Ascending aorta (tissue), 2 donors: Measurements from ENCODE around the gene TCERG1L. TPM values are rescaled to one million over a fixed set of nuclear protein-coding genes. Genes with fewer than 3 reads are reported as not detected.

Experiments used
- DNase-seq, 2 donors: peaks; one replicate each; pipeline ENCODE4 v3.0.0-alpha.2; 2019; ENCODE audit warnings: low spot score in 2 of 2
- H3K27ac ChIP-seq, 2 donors: fragments of 200-600 bp; sonication (generic); one replicate each; pipeline ENCODE4 v1.5.1; 2016 to 2017; ENCODE audit warnings: mild to moderate bottlenecking in 1 of 2
- H3K27me3 ChIP-seq: fragments of 200-600 bp; sonication (generic); one replicate; pipeline ENCODE4 v1.5.1; 2017
- H3K36me3 ChIP-seq, 2 donors: fragments of 200-600 bp; sonication (generic); one replicate each; pipeline ENCODE4 v1.5.1; 2016
- H3K4me1 ChIP-seq, 2 donors: fragments of 200-600 bp; sonication (generic); one replicate each; pipeline ENCODE4 v1.5.1; 2016 to 2017; ENCODE audit warnings: mild to moderate bottlenecking in 1 of 2
- H3K4me3 ChIP-seq, 2 donors: fragments of 200-600 bp; sonication (generic); one replicate each; pipeline ENCODE4 v1.5.1; 2016 to 2017; ENCODE audit warnings: mild to moderate bottlenecking in 1 of 2
- H3K9me3 ChIP-seq, 2 donors: fragments of 200-600 bp; sonication (generic); one replicate each; pipeline ENCODE4 v1.5.1; 2016
- CTCF ChIP-seq, 3 experiments: fragments of 200-600 bp in 2 of 3; fragments of 450-650 bp in 1 of 3; sonication (generic) in 2 of 3; IDR thresholded peaks; one replicate each; pipeline ENCODE4 v1.5.1; 2016 to 2019; ENCODE audit warnings: antibody characterized with exemption in 3 of 3, mild to moderate bottlenecking in 1 of 3, moderate library complexity in 1 of 3
- intact Hi-C: fragments of 100-400 bp; cut with DNase I; formaldehyde crosslinking; loops from one replicate; pipeline ENCODE4 v1.15.1; 2023
- total RNA-seq: library from RNA; depleted of rRNA; stranded (reverse); fragments of >200 nt; gene quantifications from one replicate; pipeline ENCODE4 v1.1.0, GENCODE V29; 2016

TCERG1L gene
- total RNA-seq, 1 donor from 2014 or later: not detected

- no peaks in the 10 kb centered on the region for H3K27me3 ChIP-seq
- H3K27ac ChIP-seq: no peak overlapping the region
- H3K4me1 ChIP-seq: no peaks in the 10 kb centered on the region
- peaks cover 0 to 9% of the 10 kb centered on the region in 2 donors for H3K9me3 ChIP-seq
- H3K36me3 ChIP-seq: no peaks in the 10 kb centered on the region
- intact Hi-C loops: no loop called here
- TF ChIP-seq CTCF (IDR thresholded peaks at IDR 0.05): no peak
- no peak for DNase-seq
- H3K4me3 ChIP-seq: no peak overlapping the region
Observed at GRCh38 chr10:131149111-131149510, 162.4 kb downstream of the TCERG1L start.

- no peaks in the 10 kb centered on the region for H3K27me3 ChIP-seq
- intact Hi-C loops: no loop called here
- DNase-seq: no peak
- H3K4me1 ChIP-seq: no peaks in the 10 kb centered on the region
- H3K36me3 ChIP-seq: no peaks in the 10 kb centered on the region
- peaks cover 0 to 7% of the 10 kb centered on the region in 2 donors for H3K9me3 ChIP-seq
- no peak overlapping the region for H3K4me3 ChIP-seq
- no peak for TF ChIP-seq CTCF (IDR thresholded peaks at IDR 0.05)
- no peak overlapping the region for H3K27ac ChIP-seq
Observed at GRCh38 chr10:131148270-131148669, 163.3 kb downstream of the TCERG1L start.

GRCh38 chr10:131147301-131147975 is 164.1 kb downstream of the TCERG1L start:
- Histone ChIP-seq H3K27me3 (no peaks in the 10 kb centered on the region), H3K4me3 (no peak overlapping the region), H3K36me3 (no peaks in the 10 kb centered on the region), H3K27ac (no peak overlapping the region), H3K4me1 (no peaks in the 10 kb centered on the region), H3K9me3 (no peaks in the 10 kb centered on the region)
- no peak for DNase-seq
- intact Hi-C loops: no loop called here
- no peak for TF ChIP-seq CTCF (IDR thresholded peaks at IDR 0.05)

- intact Hi-C loops: no loop called here
- TF ChIP-seq CTCF (IDR thresholded peaks at IDR 0.05): no peak
Observed at GRCh38 chr10:131146790-131147189, 164.7 kb downstream of the TCERG1L start.

GRCh38 chr10:131145756-131146155 is 165.8 kb downstream of the TCERG1L start:
- no peak for DNase-seq
- Histone ChIP-seq H3K36me3 (no peaks in the 10 kb centered on the region), H3K27ac (no peak overlapping the region), H3K4me3 (no peak overlapping the region), H3K4me1 (no peaks in the 10 kb centered on the region), H3K27me3 (no peaks in the 10 kb centered on the region), H3K9me3 (no peaks in the 10 kb centered on the region)
- no peak for TF ChIP-seq CTCF (IDR thresholded peaks at IDR 0.05)
- intact Hi-C loops: no loop called here

More at GRCh38 chr10:131146790-131147189, 164.7 kb downstream of the TCERG1L start:
- H3K36me3 ChIP-seq: no peaks in the 10 kb centered on the region
- no peak overlapping the region for H3K27ac ChIP-seq
- no peaks in the 10 kb centered on the region for H3K9me3 ChIP-seq
- H3K27me3 ChIP-seq: no peaks in the 10 kb centered on the region
- no peaks in the 10 kb centered on the region for H3K4me1 ChIP-seq
- H3K4me3 ChIP-seq: no peak overlapping the region
- DNase-seq: no peak
